Hematopoietic multipotent progenitor cell treated with erythropoietin and hydrocortisone succinate and interleukin-3 and kit ligand, for 8 days (in vitro differentiated cells): ENCODE data around the gene MRPL9.

Source experiments
- DNase-seq: peaks from one replicate; pipeline ENCODE4 v3.0.0-alpha.2; 2015

The MRPL9 gene

GRCh38 chr1:151729157-151729965, 33.9 kb downstream of the MRPL9 start:
- no peak for DNase-seq

GRCh38 chr1:151728151-151729054, 34.9 kb downstream of the MRPL9 start:
- no peak for DNase-seq

GRCh38 chr1:151723726-151724370, 39.4 kb downstream of the MRPL9 start:
- no peak for DNase-seq

- DNase-seq: no peak
These were observed 41.3 kb downstream of the MRPL9 start for GRCh38 chr1:151721788-151722510.

GRCh38 chr1:151720974-151721787, 42.1 kb downstream of the MRPL9 start, which contains the start of gene RIIAD1:
Gene RIIAD1 (plus strand): TSS chr1:151721522. CDS start chr1:151721537, 15 bp downstream.
- DNase-seq: no peak

- DNase-seq: no peak
These were observed 42.7 kb downstream of the MRPL9 start for GRCh38 chr1:151720554-151720953.

GRCh38 chr1:151720125-151720524, 43.2 kb downstream of the MRPL9 start:
- DNase-seq: peak; percentile 60

- DNase-seq: no peak
These were observed 44.6 kb downstream of the MRPL9 start for GRCh38 chr1:151718666-151719065.

- no peak for DNase-seq
These were observed 45.3 kb downstream of the MRPL9 start for GRCh38 chr1:151718011-151718431.

- peak; percentile 88 for DNase-seq
These were observed 46.3 kb downstream of the MRPL9 start, which contains the start of gene CELF3 for GRCh38 chr1:151716771-151717631. Gene CELF3 (minus strand): TSS chr1:151716803. CDS start chr1:151716020, 783 bp downstream.

- no peak for DNase-seq
These were observed 46.9 kb downstream of the MRPL9 start for GRCh38 chr1:151716405-151716762.

GRCh38 chr1:151715726-151716404, 47.4 kb downstream of the MRPL9 start:
- peak; percentile 52 for DNase-seq

- DNase-seq: peak; percentile 92
These were observed 48.2 kb downstream of the MRPL9 start for GRCh38 chr1:151714820-151715725.

- DNase-seq: no peak
These were observed 49.4 kb downstream of the MRPL9 start for GRCh38 chr1:151713874-151714273.

GRCh38 chr1:151713044-151713443, 50.3 kb downstream of the MRPL9 start:
- no peak for DNase-seq

- no peak for DNase-seq
These were observed 51.3 kb downstream of the MRPL9 start for GRCh38 chr1:151711951-151712350.

- DNase-seq: no peak
These were observed 52.1 kb downstream of the MRPL9 start for GRCh38 chr1:151711044-151711800.
